HCT116 (cell line): Measurements from ENCODE around the gene RFPL3. TPM values are rescaled to one million over a fixed set of nuclear protein-coding genes. Genes with fewer than 3 reads are reported as not detected.
A peak's percentile ranks its signal among the peaks of the same experiment; 100 is the strongest.
"Not testable (repeated sequence)": the region's sequence is repeated elsewhere in the genome, so short reads cannot be mapped to it uniquely, and the experiment has no call there.

Experiments used
- ATAC-seq: fragments of 200-7000 bp; cut with Tn5 transposase; 2 replicates; pipeline ENCODE4 v1.9.1; 2020; ENCODE audit warnings: mild to moderate bottlenecking, moderate library complexity
- BruUV-seq: library from RNA; stranded (reverse); fragments of 400-500 nt; replicated peaks from 2 replicates; lab custom pipeline; 2021; lab: Mats Ljungman, UMichigan
- CTCF ChIA-PET: fragments of 300-600 bp; sonication (Branson Sonifier 250); formaldehyde crosslinking; loops from one replicate; lab custom pipeline; 2021; ENCODE audit warnings: antibody characterized with exemption; lab: Charles Lee
- POLR2A ChIA-PET: fragments of 300-600, 350-600 bp; sonication (Branson Sonifier 250); formaldehyde crosslinking; loops from one replicate; lab custom pipeline; 2021; ENCODE audit warnings: antibody characterized with exemption; lab: Charles Lee
- RAD21 ChIA-PET, 2 experiments: fragments of 300-600 bp; sonication (Branson Sonifier 250); formaldehyde crosslinking; loops; one replicate each; lab custom pipeline; 2023; ENCODE audit warnings: low total read pairs in 2 of 2; ENCODE audit not compliant: uncharacterized antibody in 2 of 2, unreplicated experiment in 2 of 2, low non-redundant PET in 1 of 2; lab: Charles Lee
- DNase-seq: peaks from one replicate; pipeline ENCODE4 v3.0.0-alpha.2; 2010; ENCODE audit warnings: low read depth, low spot score
- H2AFZ ChIP-seq: fragments of 200-600 bp; shearing (Covaris generic), sonication (generic); 2 replicates; pipeline ENCODE4 v1.6.1; 2017; ENCODE audit warnings: low read depth, mixed run types, mixed read lengths, antibody characterized with exemption, low read length; ENCODE audit not compliant: poor library complexity, severe bottlenecking
- H3K27ac ChIP-seq: 2 replicates; pipeline ENCODE4 v1.5.1; 2012; ENCODE audit warnings: low read depth, low read length
- H3K27me3 ChIP-seq: fragments of 200-600 bp; sonication (generic); 2 replicates; pipeline ENCODE4 v1.6.1; 2016; ENCODE audit warnings: mixed run types, low read length, mixed read lengths; ENCODE audit not compliant: insufficient read depth
- H3K36me3 ChIP-seq, 2 experiments: fragments of 200-500 bp in 1 of 2; fragments of 200-600 bp in 1 of 2; sonication (Bioruptor generic) in 1 of 2; sonication (generic) in 1 of 2; 2 replicates each; pipeline versions ENCODE4 v1.5.1 to v1.6.1; 2014 to 2016; ENCODE audit warnings: low read length in 2 of 2, inconsistent platforms in 1 of 2, mixed read lengths in 1 of 2, mixed run types in 1 of 2; ENCODE audit not compliant: insufficient read depth in 2 of 2, control insufficient read depth in 1 of 2
- H3K4me1 ChIP-seq, 2 experiments: fragments of 200-600 bp in 1 of 2; sonication (generic) in 1 of 2; 2 replicates each; pipeline versions ENCODE4 v1.5.1 to v1.6.1; 2012 to 2017; ENCODE audit warnings: low read length in 2 of 2, inconsistent platforms in 1 of 2, mild to moderate bottlenecking in 1 of 2, mixed read lengths in 1 of 2, mixed run types in 1 of 2, moderate library complexity in 1 of 2; ENCODE audit not compliant: insufficient read depth in 2 of 2, control insufficient read depth in 1 of 2
- H3K4me2 ChIP-seq: fragments of 200-600 bp; sonication (generic); 2 replicates; pipeline ENCODE4 v1.6.1; 2017; ENCODE audit warnings: mixed run types, low read length, mixed read lengths
- H3K4me3 ChIP-seq, 2 experiments: fragments of 200-600 bp in 1 of 2; sonication (generic) in 1 of 2; replicated peaks in 1 of 2; 2 replicates each; pipeline ENCODE4 v1.5.1; 2011 to 2016; ENCODE audit warnings: low read length in 2 of 2, control low read depth in 1 of 2, low read depth in 1 of 2, mild to moderate bottlenecking in 1 of 2, mixed read lengths in 1 of 2, mixed run types in 1 of 2
- H3K79me2 ChIP-seq: fragments of 200-600 bp; sonication (generic); 2 replicates; pipeline ENCODE4 v1.6.1; 2017; ENCODE audit warnings: mild to moderate bottlenecking, mixed run types, low read length, moderate library complexity, mixed read lengths; ENCODE audit not compliant: insufficient read depth
- H3K9ac ChIP-seq: fragments of 200-600 bp; sonication (generic); 2 replicates; pipeline ENCODE4 v1.6.1; 2016; ENCODE audit warnings: low read length, mixed read lengths
- H3K9me2 ChIP-seq: fragments of 200-600 bp; sonication (generic), shearing (Covaris generic); 2 replicates; pipeline ENCODE4 v1.6.1; 2017; ENCODE audit warnings: mixed run types, mild to moderate bottlenecking, moderate library complexity; ENCODE audit not compliant: insufficient read depth
- H3K9me3 ChIP-seq, 2 experiments: fragments of 200-500 bp in 1 of 2; fragments of 200-600 bp in 1 of 2; sonication (Bioruptor generic) in 1 of 2; sonication (generic) in 1 of 2; 2 replicates each; pipeline ENCODE4 v1.6.1; 2014 to 2017; ENCODE audit warnings: low read length in 2 of 2, mixed read lengths in 2 of 2, inconsistent platforms in 1 of 2, low read depth in 1 of 2, mild to moderate bottlenecking in 1 of 2, mixed run types in 1 of 2, moderate library complexity in 1 of 2; ENCODE audit not compliant: control insufficient read depth in 1 of 2, insufficient read depth in 1 of 2
- H4K20me1 ChIP-seq: fragments of 200-600 bp; sonication (generic), shearing (Covaris generic); 2 replicates; pipeline ENCODE4 v1.6.1; 2017; ENCODE audit warnings: mixed run types, mild to moderate bottlenecking, moderate library complexity; ENCODE audit not compliant: insufficient read depth
- RAD21 ChIP-seq: IDR thresholded peaks from 2 replicates; pipeline ENCODE4 v1.6.1; 2012; ENCODE audit warnings: low read depth, mild to moderate bottlenecking
- TCF7L2 ChIP-seq: IDR thresholded peaks from 2 replicates; pipeline ENCODE4 v1.7.0; 2011; ENCODE audit warnings: borderline replicate concordance, inconsistent platforms; ENCODE audit not compliant: insufficient read depth, insufficient read length; ENCODE audit errors: extremely low read depth
- intact Hi-C: fragments of 100-400 bp; cut with micrococcal nuclease; formaldehyde crosslinking; loops from 2 replicates; pipeline ENCODE4 v1.10.0; 2022
- total RNA-seq: library from RNA; stranded (reverse); gene quantifications from one replicate; pipeline ENCODE4 v1.2.1, GENCODE V29; 2021; ENCODE audit not compliant: unreplicated experiment
- TF ChIP-seq, protein P1 (sequence below), 3 experiments: fragments of 200-600 bp in 1 of 3; sonication (generic) in 1 of 3; IDR thresholded peaks in 2 of 3; conservative IDR thresholded peaks in 1 of 3; 2 replicates each; pipeline ENCODE4 v1.5.1; 2012 to 2017; ENCODE audit warnings: low read depth in 2 of 3, low read length in 2 of 3, antibody characterized with exemption in 1 of 3, borderline replicate concordance in 1 of 3, control low read depth in 1 of 3, mild to moderate bottlenecking in 1 of 3, mixed read lengths in 1 of 3, mixed run types in 1 of 3, moderate library complexity in 1 of 3; ENCODE audit not compliant: insufficient read depth in 1 of 3

The RFPL3 gene
- total RNA-seq, 1 experiment from 2014 or later: not detected

DNA sequence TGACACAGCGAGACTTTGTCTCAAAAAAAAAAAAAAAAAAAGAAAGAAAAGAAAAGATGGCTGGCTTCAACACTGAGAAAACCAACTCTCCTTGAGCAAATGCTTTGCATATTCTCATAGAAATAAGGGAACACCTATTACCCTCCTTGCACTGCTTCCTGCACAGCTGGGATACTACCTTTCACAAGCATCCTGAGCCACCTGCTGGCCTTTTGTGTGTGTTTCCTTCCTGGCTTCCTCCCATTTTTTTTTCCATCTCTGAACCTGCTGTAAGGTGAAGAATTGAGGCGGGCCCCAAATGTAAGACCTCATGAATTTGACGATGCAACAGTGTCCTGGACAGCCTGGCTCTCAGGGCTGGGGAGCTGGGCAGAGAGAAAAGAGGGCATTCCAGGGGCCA is 1.9 kb upstream of the RFPL3 start:
- RAD21 ChIA-PET: no interaction called here
- Histone ChIP-seq H3K27ac (no peak overlapping the region), H2AFZ (no peak overlapping the region), H3K9me2 (no peaks in the 10 kb centered on the region), H3K27me3 (no peaks in the 10 kb centered on the region), H3K36me3 (no peaks in the 10 kb centered on the region), H3K4me2 (no peak overlapping the region), H3K9ac (no peak overlapping the region), H3K4me1 (peaks cover 0 to 6% of the 10 kb centered on the region in 2 experiments; a peak in 1 of 4 replicates), H4K20me1 (no peaks in the 10 kb centered on the region), H3K79me2 (no peaks in the 10 kb centered on the region), H3K4me3 (no peak overlapping the region), H3K9me3 (no peaks in the 10 kb centered on the region)
- DNase-seq (peak; percentile 48), ATAC-seq (peak; percentile 78)
- intact Hi-C loops: loop anchor here (2.0 to 5.0 kb wide), 2 partner anchors 253 to 378 kb away; no protein-coding TSS in a partner anchor
- TF ChIP-seq RAD21 (peak; percentile 60), TCF7L2 (no peak)
- TF ChIP-seq, protein P1, sequence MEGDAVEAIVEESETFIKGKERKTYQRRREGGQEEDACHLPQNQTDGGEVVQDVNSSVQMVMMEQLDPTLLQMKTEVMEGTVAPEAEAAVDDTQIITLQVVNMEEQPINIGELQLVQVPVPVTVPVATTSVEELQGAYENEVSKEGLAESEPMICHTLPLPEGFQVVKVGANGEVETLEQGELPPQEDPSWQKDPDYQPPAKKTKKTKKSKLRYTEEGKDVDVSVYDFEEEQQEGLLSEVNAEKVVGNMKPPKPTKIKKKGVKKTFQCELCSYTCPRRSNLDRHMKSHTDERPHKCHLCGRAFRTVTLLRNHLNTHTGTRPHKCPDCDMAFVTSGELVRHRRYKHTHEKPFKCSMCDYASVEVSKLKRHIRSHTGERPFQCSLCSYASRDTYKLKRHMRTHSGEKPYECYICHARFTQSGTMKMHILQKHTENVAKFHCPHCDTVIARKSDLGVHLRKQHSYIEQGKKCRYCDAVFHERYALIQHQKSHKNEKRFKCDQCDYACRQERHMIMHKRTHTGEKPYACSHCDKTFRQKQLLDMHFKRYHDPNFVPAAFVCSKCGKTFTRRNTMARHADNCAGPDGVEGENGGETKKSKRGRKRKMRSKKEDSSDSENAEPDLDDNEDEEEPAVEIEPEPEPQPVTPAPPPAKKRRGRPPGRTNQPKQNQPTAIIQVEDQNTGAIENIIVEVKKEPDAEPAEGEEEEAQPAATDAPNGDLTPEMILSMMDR (IDR thresholded peaks at IDR 0.05 in 2 of 3, conservative IDR thresholded peaks at IDR 0.05 in 1 of 3; ENCODE audit: borderline replicate concordance in 1 of 3, insufficient read depth in 1 of 3, low read depth in 2 of 3, low read length in 2 of 3): peak; percentile 37 to 48 (median 43); a peak in 5 of 6 replicates
- no TSS peak for BruUV-seq
- POLR2A ChIA-PET: no interaction called here
- CTCF ChIA-PET: interaction anchor here (1.5 kb wide), 1 partner anchor 386 kb away, joined by 3 read pairs; no protein-coding TSS in a partner anchor

DNA sequence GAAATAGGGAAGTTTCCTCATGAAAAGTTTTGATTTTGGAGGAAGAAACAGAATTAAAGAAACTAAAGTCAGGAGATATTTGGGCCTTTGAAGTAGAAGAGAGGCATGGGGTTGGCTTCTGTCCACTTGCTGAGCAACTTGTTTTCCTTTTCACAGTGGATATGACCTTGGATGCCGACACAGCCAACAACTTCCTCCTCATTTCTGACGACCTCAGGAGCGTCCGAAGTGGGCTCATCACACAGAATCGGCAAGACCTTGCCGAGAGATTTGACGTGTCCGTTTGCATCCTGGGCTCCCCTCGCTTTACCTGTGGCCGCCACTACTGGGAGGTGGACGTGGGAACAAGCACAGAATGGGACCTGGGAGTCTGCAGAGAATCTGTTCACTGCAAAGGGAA is 2.4 kb downstream of the RFPL3 start:
- H3K4me2 ChIP-seq, BruUV-seq, H3K27me3 ChIP-seq, H3K79me2 ChIP-seq, RAD21 ChIA-PET, intact Hi-C loops, H3K4me3 ChIP-seq, H3K4me1 ChIP-seq, H4K20me1 ChIP-seq, DNase-seq, H3K9me2 ChIP-seq, H3K9ac ChIP-seq, H2AFZ ChIP-seq, POLR2A ChIA-PET, CTCF ChIA-PET, H3K36me3 ChIP-seq, ATAC-seq, H3K9me3 ChIP-seq, H3K27ac ChIP-seq: not testable (repeated sequence)
